HepG2 (cell line): Measurements from ENCODE around the gene UBC. TPM values are rescaled to one million over a fixed set of nuclear protein-coding genes. Genes with fewer than 3 reads are reported as not detected.
A peak's percentile ranks its signal among the peaks of the same experiment; 100 is the strongest.

Experiments
- BHLHE40 ChIP-seq: IDR thresholded peaks from 2 replicates; pipeline ENCODE4 v1.6.1; 2011; ENCODE audit warnings: low read length, improper control_type of control experiment
- BORCS8-MEF2B ChIP-seq: sonication (generic); formaldehyde crosslinking; IDR thresholded peaks from 2 replicates; pipeline ENCODE4 v1.8.0; 2022; ENCODE audit warnings: mild to moderate bottlenecking, missing genetic modification reagents
- CENPBD1 ChIP-seq: sonication (generic); formaldehyde crosslinking; IDR thresholded peaks from 2 replicates; pipeline ENCODE4 v1.8.0; 2022; ENCODE audit warnings: missing genetic modification reagents, low read depth, mild to moderate bottlenecking, borderline replicate concordance
- ETS1 ChIP-seq: sonication (generic); formaldehyde crosslinking; IDR thresholded peaks from 2 replicates; pipeline ENCODE4 v1.4.0; 2020; ENCODE audit warnings: missing genetic modification reagents
- FOXO1 ChIP-seq: sonication (generic); formaldehyde crosslinking; IDR thresholded peaks from 2 replicates; pipeline ENCODE4 v1.4.0; 2020; ENCODE audit warnings: missing genetic modification reagents
- HNF4A ChIP-seq: sonication (generic); formaldehyde crosslinking; IDR thresholded peaks from 2 replicates; pipeline ENCODE4 v1.4.0; 2020; ENCODE audit warnings: missing genetic modification reagents
- HNRNPUL1 ChIP-seq: fragments of 200-400 bp; formaldehyde crosslinking; IDR thresholded peaks from 2 replicates; pipeline ENCODE4 v1.6.1; 2017; ENCODE audit warnings: low read depth, mild to moderate bottlenecking, low read length, moderate library complexity
- KLF13 ChIP-seq: sonication (generic); formaldehyde crosslinking; IDR thresholded peaks from 2 replicates; pipeline ENCODE4 v1.4.0; 2020; ENCODE audit warnings: mild to moderate bottlenecking, missing genetic modification reagents
- MATR3 ChIP-seq: sonication (generic); formaldehyde crosslinking; IDR thresholded peaks from 2 replicates; pipeline ENCODE4 v1.4.0; 2020; ENCODE audit warnings: missing genetic modification reagents
- MED1 ChIP-seq: sonication (generic); formaldehyde crosslinking; IDR thresholded peaks from 2 replicates; pipeline ENCODE4 v1.4.0; 2020; ENCODE audit warnings: missing genetic modification reagents
- MEIS1 ChIP-seq: sonication (generic); formaldehyde crosslinking; IDR thresholded peaks from 2 replicates; pipeline ENCODE4 v1.9.0; 2021; ENCODE audit warnings: mild to moderate bottlenecking, missing genetic modification reagents, moderate library complexity, borderline replicate concordance
- REXO4 ChIP-seq: sonication (generic); formaldehyde crosslinking; IDR thresholded peaks from 2 replicates; pipeline ENCODE4 v1.8.0; 2022; ENCODE audit warnings: missing genetic modification reagents, mild to moderate bottlenecking, borderline replicate concordance
- SIN3A ChIP-seq: IDR thresholded peaks from 2 replicates; pipeline ENCODE4 v1.6.1; 2011; ENCODE audit warnings: low read depth, mild to moderate bottlenecking, control low read depth, low read length, borderline replicate concordance
- TBL1XR1 ChIP-seq: fragments of 150-350 bp; IDR thresholded peaks from 2 replicates; pipeline ENCODE4 v1.6.1; 2014; ENCODE audit warnings: borderline replicate concordance, low read length; ENCODE audit not compliant: partially characterized antibody
- ZFP1 ChIP-seq: IDR thresholded peaks from 2 replicates; pipeline ENCODE4 v1.6.1; 2016
- ZKSCAN1 ChIP-seq: fragments of 150-350 bp; IDR thresholded peaks from 2 replicates; pipeline ENCODE4 v1.6.1; 2014; ENCODE audit warnings: low read length
- ZNF224 ChIP-seq: sonication (generic); formaldehyde crosslinking; IDR thresholded peaks from 2 replicates; pipeline ENCODE4 v1.5.0; 2020; ENCODE audit warnings: mild to moderate bottlenecking, missing genetic modification reagents
- ZNF3 ChIP-seq: IDR thresholded peaks from 2 replicates; pipeline ENCODE4 v1.7.0; 2017; ENCODE audit warnings: inconsistent platforms
- ZNF329 ChIP-seq: sonication (generic); formaldehyde crosslinking; IDR thresholded peaks from 2 replicates; pipeline ENCODE4 v1.9.0; 2021; ENCODE audit warnings: low read depth, mild to moderate bottlenecking, missing genetic modification reagents
- ZNF331 ChIP-seq: sonication (generic); formaldehyde crosslinking; IDR thresholded peaks from 2 replicates; pipeline ENCODE4 v1.4.0; 2020; ENCODE audit warnings: missing genetic modification reagents
- ZNF350 ChIP-seq: sonication (generic); formaldehyde crosslinking; IDR thresholded peaks from 2 replicates; pipeline ENCODE4 v1.4.0; 2020; ENCODE audit warnings: mild to moderate bottlenecking, low read depth, missing genetic modification reagents, borderline replicate concordance
- ZNF597 ChIP-seq: sonication (generic); formaldehyde crosslinking; IDR thresholded peaks from 2 replicates; pipeline ENCODE4 v1.5.0; 2020; ENCODE audit warnings: missing genetic modification reagents
- ZNF614 ChIP-seq: IDR thresholded peaks from 2 replicates; pipeline ENCODE4 v1.6.1; 2018; ENCODE audit warnings: missing biosample characterization, missing genetic modification reagents, inconsistent platforms, borderline replicate concordance
- ZNF672 ChIP-seq: sonication (generic); formaldehyde crosslinking; IDR thresholded peaks from 2 replicates; pipeline ENCODE4 v1.8.1; 2022; ENCODE audit warnings: missing genetic modification reagents
- ZNF770 ChIP-seq: sonication (generic); formaldehyde crosslinking; IDR thresholded peaks from 2 replicates; pipeline ENCODE4 v1.5.0; 2020; ENCODE audit warnings: mild to moderate bottlenecking, missing genetic modification reagents
- ZNF776 ChIP-seq: sonication (generic); formaldehyde crosslinking; IDR thresholded peaks from 2 replicates; pipeline ENCODE4 v1.4.0; 2020; ENCODE audit warnings: mild to moderate bottlenecking, missing genetic modification reagents
- ZNF839 ChIP-seq: sonication (generic); formaldehyde crosslinking; IDR thresholded peaks from 2 replicates; pipeline ENCODE4 v1.4.0; 2020; ENCODE audit warnings: missing genetic modification reagents, mild to moderate bottlenecking, borderline replicate concordance
- ZNF850 ChIP-seq: sonication (generic); formaldehyde crosslinking; conservative IDR thresholded peaks from 2 replicates; pipeline ENCODE4 v1.9.0; 2021; ENCODE audit warnings: mild to moderate bottlenecking, missing genetic modification reagents
- ZNF891 ChIP-seq: sonication (generic); formaldehyde crosslinking; IDR thresholded peaks from 2 replicates; pipeline ENCODE4 v1.5.0; 2020; ENCODE audit warnings: mild to moderate bottlenecking, missing genetic modification reagents
- polyA plus RNA-seq, 8 experiments: library from polyadenylated mRNA; depleted of rRNA in 3 of 8; stranded (reverse) in 7 of 8; unstranded in 1 of 8; fragments of >200 nt; fragmentation: Illumina TruSeq in 4 of 8; extraction: Trizol in 4 of 8; gene quantifications; 2 replicates each; pipeline versions ENCODE4 v1.2.1 to v1.2.3, GENCODE V29; 2011 to 2016; ENCODE audit warnings: low read depth in 4 of 8, missing spikeins in 1 of 8, mixed read lengths in 1 of 8; ENCODE audit not compliant: insufficient read depth in 1 of 8
- total RNA-seq, 5 experiments: library from RNA; depleted of rRNA; stranded (reverse); fragments of >200 nt; fragmentation: Illumina TruSeq; extraction: Trizol; gene quantifications; 2 replicates each; pipeline ENCODE4 v1.2.3, GENCODE V29; 2016; ENCODE audit warnings: low read depth in 1 of 5

The UBC gene
- total and polyA plus RNA-seq, 2 of the 13 experiments (the other 11 are each of a cell fraction or from before 2014, with no cell fraction given) = 805 to 1,432 TPM

- TF ChIP-seq FOXO1 (CRISPR knock-in tag) = no peak
- TF ChIP-seq HNRNPUL1 = no peak
- TF ChIP-seq ZNF891 = no peak
- no peak for TF ChIP-seq BHLHE40
- TF ChIP-seq SIN3A = no peak
- no peak for TF ChIP-seq ZNF329
- TF ChIP-seq REXO4 (CRISPR knock-in tag) = no peak
- no peak for TF ChIP-seq ZNF850 (CRISPR knock-in tag)
- TF ChIP-seq ETS1 = no peak
- TF ChIP-seq ZNF770 (CRISPR knock-in tag) = no peak; the same call in 1 of the 2 replicates
- no peak for TF ChIP-seq MATR3 (CRISPR knock-in tag)
- TF ChIP-seq ZNF776 = no peak
- peak; percentile 59; the same call in 1 of the 2 replicates for TF ChIP-seq ZNF350
- TF ChIP-seq TBL1XR1 = no peak
- TF ChIP-seq ZFP1 (CRISPR knock-in tag) = no peak
- TF ChIP-seq ZNF672 (CRISPR knock-in tag) = no peak
- no peak; the same call in 1 of the 2 replicates for TF ChIP-seq MED1 (CRISPR knock-in tag)
- no peak for TF ChIP-seq ZKSCAN1
- no peak for TF ChIP-seq ZNF331 (CRISPR knock-in tag)
- TF ChIP-seq ZNF839 (CRISPR knock-in tag) = 0 out of 2 replicates have a peak, but pooled peaks have one; percentile 35
- TF ChIP-seq ZNF614 (CRISPR knock-in tag) = no peak
- TF ChIP-seq ZNF224 (CRISPR knock-in tag) = no peak
- TF ChIP-seq MEIS1 (CRISPR knock-in tag) = no peak
- peak; percentile 69; the same call in 1 of the 2 replicates for TF ChIP-seq KLF13 (CRISPR knock-in tag)
- peak; percentile 38 for TF ChIP-seq HNF4A (CRISPR knock-in tag)
- TF ChIP-seq CENPBD1 = no peak
- TF ChIP-seq ZNF3 (CRISPR knock-in tag) = no peak
- TF ChIP-seq ZNF597 (CRISPR knock-in tag) = no peak
- no peak for TF ChIP-seq BORCS8-MEF2B (CRISPR knock-in tag)
Observed at GRCh38 chr12:124872068-124872719, 42.3 kb downstream of the UBC start (continued).
